BLaER1 (cell line): ENCODE data around the gene DTD2.

ENCODE experiments used
- H3K27ac ChIP-seq: shearing (Covaris generic); formaldehyde crosslinking; 2 replicates; pipeline ENCODE4 v1.8.1; 2022
- H3K27me3 ChIP-seq: shearing (Covaris generic); formaldehyde crosslinking; 2 replicates; pipeline ENCODE4 v1.8.1; 2022
- H3K36me3 ChIP-seq: shearing (Covaris generic); formaldehyde crosslinking; 2 replicates; pipeline ENCODE4 v1.8.1; 2022
- H3K4me1 ChIP-seq: shearing (Covaris generic); formaldehyde crosslinking; 2 replicates; pipeline ENCODE4 v1.8.1; 2022
- H3K4me2 ChIP-seq: shearing (Covaris generic); formaldehyde crosslinking; 2 replicates; pipeline ENCODE4 v1.8.1; 2022
- H3K4me3 ChIP-seq: shearing (Covaris generic); formaldehyde crosslinking; 2 replicates; pipeline ENCODE4 v1.8.1; 2022
- H3K9ac ChIP-seq: shearing (Covaris generic); formaldehyde crosslinking; 2 replicates; pipeline ENCODE4 v1.8.1; 2022
- H3K9me3 ChIP-seq: shearing (Covaris generic); formaldehyde crosslinking; 2 replicates; pipeline ENCODE4 v1.8.1; 2022
- H4K20me1 ChIP-seq: shearing (Covaris generic); formaldehyde crosslinking; 2 replicates; pipeline ENCODE4 v1.8.1; 2022
- Cebpa-rat ChIP-seq: shearing (Covaris generic); IDR thresholded peaks from 2 replicates; pipeline ENCODE4 v1.8.1; 2022

The DTD2 gene

GRCh38 chr14:31410048-31410650 lies 47.2 kb downstream of the DTD2 start:
- no peak overlapping the region for H3K4me3 ChIP-seq
- no peaks in the 10 kb centered on the region for H3K36me3 ChIP-seq
- H4K20me1 ChIP-seq = no peaks in the 10 kb centered on the region
- H3K27me3 ChIP-seq = no peaks in the 10 kb centered on the region
- H3K9ac ChIP-seq = peak overlapping the region; percentile 59; the same call in 1 of the 2 replicates
- peak overlapping the region; percentile 39 for H3K27ac ChIP-seq
- no peak for TF ChIP-seq Cebpa-rat
- H3K9me3 ChIP-seq = no peaks in the 10 kb centered on the region
- peaks cover 8% of the 10 kb centered on the region; the same call in 1 of the 2 replicates for H3K4me1 ChIP-seq
- H3K4me2 ChIP-seq = peak overlapping the region; percentile 15

GRCh38 chr14:31408421-31408820 lies 48.9 kb downstream of the DTD2 start:
- no peaks in the 10 kb centered on the region for H4K20me1 ChIP-seq
- no peaks in the 10 kb centered on the region for H3K36me3 ChIP-seq
- TF ChIP-seq Cebpa-rat = no peak
- no peaks in the 10 kb centered on the region for H3K27me3 ChIP-seq
- no peaks in the 10 kb centered on the region for H3K9me3 ChIP-seq
- no peak overlapping the region for H3K9ac ChIP-seq
- no peak overlapping the region for H3K4me3 ChIP-seq
- no peak overlapping the region for H3K4me2 ChIP-seq
- H3K27ac ChIP-seq = no peak overlapping the region
- H3K4me1 ChIP-seq = peaks cover 8% of the 10 kb centered on the region; the same call in 1 of the 2 replicates

GRCh38 chr14:31405599-31406232 lies 51.6 kb downstream of the DTD2 start:
- no peak overlapping the region for H3K9ac ChIP-seq
- H3K4me1 ChIP-seq = peaks cover 8% of the 10 kb centered on the region; the same call in 1 of the 2 replicates
- H3K4me3 ChIP-seq = no peak overlapping the region
- H3K36me3 ChIP-seq = no peaks in the 10 kb centered on the region
- no peak overlapping the region for H3K4me2 ChIP-seq
- no peak overlapping the region for H3K27ac ChIP-seq
- H3K9me3 ChIP-seq = no peaks in the 10 kb centered on the region
- no peak for TF ChIP-seq Cebpa-rat
- no peaks in the 10 kb centered on the region for H4K20me1 ChIP-seq
- no peaks in the 10 kb centered on the region for H3K27me3 ChIP-seq

GRCh38 chr14:31405106-31405505 lies 52.2 kb downstream of the DTD2 start:
- Histone ChIP-seq H4K20me1 (no peaks in the 10 kb centered on the region), H3K4me3 (no peak overlapping the region)
- no peak for TF ChIP-seq Cebpa-rat

GRCh38 chr14:31403707-31404106 lies 53.6 kb downstream of the DTD2 start:
- H3K9me3 ChIP-seq = no peaks in the 10 kb centered on the region
- no peaks in the 10 kb centered on the region for H3K27me3 ChIP-seq
- no peak overlapping the region for H3K4me3 ChIP-seq
- no peak overlapping the region for H3K27ac ChIP-seq
- no peaks in the 10 kb centered on the region for H3K4me1 ChIP-seq
- no peak overlapping the region for H3K4me2 ChIP-seq
- no peaks in the 10 kb centered on the region for H3K36me3 ChIP-seq
- no peaks in the 10 kb centered on the region for H4K20me1 ChIP-seq
- TF ChIP-seq Cebpa-rat = no peak
- H3K9ac ChIP-seq = no peak overlapping the region

More at GRCh38 chr14:31405106-31405505, 52.2 kb downstream of the DTD2 start:
- Histone ChIP-seq H3K36me3 (no peaks in the 10 kb centered on the region), H3K27me3 (no peaks in the 10 kb centered on the region), H3K4me2 (no peak overlapping the region), H3K27ac (no peak overlapping the region), H3K9me3 (no peaks in the 10 kb centered on the region), H3K4me1 (peaks cover 3% of the 10 kb centered on the region; the same call in 1 of the 2 replicates), H3K9ac (no peak overlapping the region)

- H3K4me3 ChIP-seq = no peak overlapping the region
- H3K27ac ChIP-seq = no peak overlapping the region
- no peak for TF ChIP-seq Cebpa-rat
- H3K4me1 ChIP-seq = no peaks in the 10 kb centered on the region
- no peak overlapping the region for H3K9ac ChIP-seq
- H3K36me3 ChIP-seq = no peaks in the 10 kb centered on the region
- no peaks in the 10 kb centered on the region for H3K9me3 ChIP-seq
- no peak overlapping the region for H3K4me2 ChIP-seq
- H3K27me3 ChIP-seq = no peaks in the 10 kb centered on the region
- no peaks in the 10 kb centered on the region for H4K20me1 ChIP-seq
Measured at GRCh38 chr14:31402764-31403439, 54.4 kb downstream of the DTD2 start.

GRCh38 chr14:31401369-31401932 lies 55.9 kb downstream of the DTD2 start:
- no peaks in the 10 kb centered on the region for H3K9me3 ChIP-seq
- H4K20me1 ChIP-seq = no peaks in the 10 kb centered on the region
- H3K36me3 ChIP-seq = no peaks in the 10 kb centered on the region
- no peak overlapping the region for H3K4me3 ChIP-seq
- H3K27me3 ChIP-seq = no peaks in the 10 kb centered on the region
- no peaks in the 10 kb centered on the region for H3K4me1 ChIP-seq
- no peak for TF ChIP-seq Cebpa-rat
- H3K4me2 ChIP-seq = no peak overlapping the region
- H3K9ac ChIP-seq = no peak overlapping the region
- H3K27ac ChIP-seq = no peak overlapping the region

- Histone ChIP-seq H3K9ac (no peak overlapping the region), H3K4me3 (no peak overlapping the region), H3K36me3 (no peaks in the 10 kb centered on the region), H3K27me3 (no peaks in the 10 kb centered on the region), H3K4me2 (no peak overlapping the region), H3K4me1 (no peaks in the 10 kb centered on the region), H3K9me3 (no peaks in the 10 kb centered on the region), H3K27ac (no peak overlapping the region), H4K20me1 (no peaks in the 10 kb centered on the region)
- TF ChIP-seq Cebpa-rat = no peak
Measured at GRCh38 chr14:31400031-31400638, 57.2 kb downstream of the DTD2 start.
